ENCODE measurements around the gene RPTOR. TPM values are rescaled to one million over a fixed set of nuclear protein-coding genes. Genes with fewer than 3 reads are reported as not detected.

RPTOR gene
- total and polyA plus RNA-seq, 2 donors (not counting 3 experiments of a cell fraction or from before 2014, with no cell fraction given) = 10.7 to 41.8 TPM

DNA sequence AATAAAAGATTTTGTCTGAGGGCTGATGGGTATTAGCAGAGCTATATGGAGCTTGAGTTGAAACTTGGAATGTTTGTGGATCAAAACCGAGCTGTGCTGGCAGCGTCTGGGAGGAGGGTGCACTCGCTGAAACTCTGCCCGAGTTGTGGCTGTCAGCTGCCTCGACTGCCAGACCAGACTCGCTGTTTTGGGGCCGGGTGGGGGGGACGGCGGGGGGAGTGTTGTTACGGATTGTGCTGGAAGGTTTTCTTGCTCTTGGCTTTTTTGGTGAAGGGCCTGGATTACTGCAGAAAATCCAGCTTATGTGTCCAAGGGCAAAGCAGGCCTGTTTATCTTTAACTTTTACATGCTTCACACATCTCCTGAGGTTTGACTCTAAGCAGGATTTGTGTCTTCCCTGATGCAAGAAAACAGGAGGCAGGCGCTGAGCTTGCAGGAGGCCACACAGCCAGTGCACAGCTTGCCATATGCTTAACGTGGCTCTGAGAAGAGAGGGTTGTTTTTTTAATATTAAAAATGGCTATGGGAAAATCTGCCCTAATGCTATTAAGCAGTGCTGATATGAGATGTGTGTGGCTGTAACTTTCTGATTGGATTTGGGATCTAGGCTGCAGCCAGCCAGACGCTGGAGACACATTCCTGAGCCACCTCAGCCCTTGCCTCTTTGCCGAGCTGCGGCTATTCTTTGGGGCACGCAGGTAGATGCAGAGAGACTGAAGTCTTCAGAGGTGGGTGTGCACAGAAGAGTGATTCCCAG lies 20.5 kb upstream of the RPTOR start:
- TF ChIP-seq POLR2AphosphoS5 (IDR thresholded peaks at IDR 0.05; ENCODE audit: insufficient read depth, low read depth, low read length) = no peak
- no peak for TF ChIP-seq GATA2 (IDR thresholded peaks at IDR 0.05; ENCODE audit: insufficient read depth, insufficient read length, low read depth, low read length)
- TF ChIP-seq JUN (IDR thresholded peaks at IDR 0.05; ENCODE audit: borderline replicate concordance, insufficient read depth, insufficient read length, low read depth) = no peak
- no peak for TF ChIP-seq EZH2 (IDR thresholded peaks at IDR 0.05; ENCODE audit: borderline replicate concordance, low read depth, low read length, severe bottlenecking)
- no peak for TF ChIP-seq MYC (IDR thresholded peaks at IDR 0.05; ENCODE audit: low read depth, low read length)
- TF ChIP-seq, protein P1, sequence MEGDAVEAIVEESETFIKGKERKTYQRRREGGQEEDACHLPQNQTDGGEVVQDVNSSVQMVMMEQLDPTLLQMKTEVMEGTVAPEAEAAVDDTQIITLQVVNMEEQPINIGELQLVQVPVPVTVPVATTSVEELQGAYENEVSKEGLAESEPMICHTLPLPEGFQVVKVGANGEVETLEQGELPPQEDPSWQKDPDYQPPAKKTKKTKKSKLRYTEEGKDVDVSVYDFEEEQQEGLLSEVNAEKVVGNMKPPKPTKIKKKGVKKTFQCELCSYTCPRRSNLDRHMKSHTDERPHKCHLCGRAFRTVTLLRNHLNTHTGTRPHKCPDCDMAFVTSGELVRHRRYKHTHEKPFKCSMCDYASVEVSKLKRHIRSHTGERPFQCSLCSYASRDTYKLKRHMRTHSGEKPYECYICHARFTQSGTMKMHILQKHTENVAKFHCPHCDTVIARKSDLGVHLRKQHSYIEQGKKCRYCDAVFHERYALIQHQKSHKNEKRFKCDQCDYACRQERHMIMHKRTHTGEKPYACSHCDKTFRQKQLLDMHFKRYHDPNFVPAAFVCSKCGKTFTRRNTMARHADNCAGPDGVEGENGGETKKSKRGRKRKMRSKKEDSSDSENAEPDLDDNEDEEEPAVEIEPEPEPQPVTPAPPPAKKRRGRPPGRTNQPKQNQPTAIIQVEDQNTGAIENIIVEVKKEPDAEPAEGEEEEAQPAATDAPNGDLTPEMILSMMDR (IDR thresholded peaks at IDR 0.05; ENCODE audit: extremely low read depth in 1 of 2, insufficient read depth in 1 of 2, low read depth in 1 of 2, low read length in 2 of 2) = no peak
- no peak for TF ChIP-seq POLR2A (IDR thresholded peaks at IDR 0.05; ENCODE audit: low read depth, low read length)
- TF ChIP-seq FOS (IDR thresholded peaks at IDR 0.05; ENCODE audit: borderline replicate concordance, insufficient read depth, low read length) = no peak
- no peak for TF ChIP-seq MAX (IDR thresholded peaks at IDR 0.05; ENCODE audit: insufficient read depth, insufficient read length)
- intact Hi-C loops (cut with micrococcal nuclease) = no loop called here
- H3K4me1 ChIP-seq (ENCODE audit: control insufficient read depth, extremely low read depth, insufficient read depth, low read length) = peaks cover 3% of the 10 kb centered on the region
- no TSS peak for BruUV-seq (replicated peaks)
- no peak overlapping the region for H3K9ac ChIP-seq (replicated peaks; ENCODE audit: extremely low read depth, insufficient read depth, low read length)
- H3K79me2 ChIP-seq (ENCODE audit: control insufficient read depth, insufficient read depth, low read length) = no peaks in the 10 kb centered on the region
- no peak for DNase-seq (ENCODE audit: low read depth, low spot score)
- H3K9me3 ChIP-seq (replicated peaks; ENCODE audit: control insufficient read depth, insufficient read depth, low read length) = no peaks in the 10 kb centered on the region
- ChIA-PET POLR2A (no interaction called here), CTCF (no interaction called here)
- no peaks in the 10 kb centered on the region for H4K20me1 ChIP-seq (replicated peaks; ENCODE audit: control insufficient read depth, extremely low read depth, insufficient read depth, low read length)
- dilution Hi-C loops (cut with MboI; ENCODE audit: extremely low pct_ligation_motif_present, low sequenced_read_pairs) = no loop called here
- no peak overlapping the region for H3K4me2 ChIP-seq (ENCODE audit: insufficient read depth, low read length)
- no peak overlapping the region for H2AFZ ChIP-seq (ENCODE audit: low read depth, low read length)
- H3K9me1 ChIP-seq (replicated peaks; ENCODE audit: control insufficient read depth, extremely low read depth, insufficient read depth, low read length) = no peaks in the 10 kb centered on the region
- peaks cover 20 to 25% of the 10 kb centered on the region in 2 experiments for H3K27me3 ChIP-seq (ENCODE audit: control insufficient read depth in 2 of 2, insufficient read depth in 2 of 2, low read length in 2 of 2)
- no peak overlapping the region for H3K27ac ChIP-seq (ENCODE audit: insufficient read depth, low read depth, low read length)
- FAIRE-seq = no peak
- H3K4me3 ChIP-seq (replicated peaks in 1 of 3; ENCODE audit: insufficient read depth in 1 of 3, low read depth in 1 of 3, low read length in 3 of 3) = no peak overlapping the region
- no peaks in the 10 kb centered on the region for H3K36me3 ChIP-seq (ENCODE audit: control insufficient read depth in 2 of 2, extremely low read depth in 1 of 2, insufficient read depth in 2 of 2, low read length in 2 of 2)

Measured in endothelial cell of umbilical vein (primary cell).